Measurements from ENCODE around the gene ARSA. TPM values are rescaled to one million over a fixed set of nuclear protein-coding genes. Genes with fewer than 3 reads are reported as not detected.

ARSA gene
- total RNA-seq, 2 donors from 2014 or later, result 21.8 to 29.4 TPM

Other genes starting within 250 kb of the ARSA start
- gene SBF1, start 153.1 kb downstream of the ARSA start, total RNA-seq, result 10 to 100 TPM; 58.5 to 83.8 TPM
- gene ADM2, start 146.6 kb downstream of the ARSA start, total RNA-seq, result under 1 TPM; 0.14 to 0.56 TPM
- gene MIOX, start 141.3 kb downstream of the ARSA start, total RNA-seq, result not detected
- gene LMF2, start 120.5 kb downstream of the ARSA start, total RNA-seq, result 10 to 100 TPM; 39.0 to 53.3 TPM
- 10 to 100 TPM; 32.1 to 32.7 TPM for gene NCAPH2, start 119.9 kb downstream of the ARSA start, total RNA-seq
- gene SCO2, start 102.6 kb downstream of the ARSA start, total RNA-seq, result 1 to 10 TPM in 1 of 2 donors, not detected in 1; 2.6 TPM
- 10 to 100 TPM; 52.8 to 63.8 TPM for gene TYMP, start 98.1 kb downstream of the ARSA start, total RNA-seq
- gene KLHDC7B, start 82.3 kb downstream of the ARSA start, total RNA-seq, result under 1 TPM; 0.14 to 0.28 TPM
- not detected for gene SYCE3, start 65.2 kb downstream of the ARSA start, total RNA-seq
- gene CPT1B, start 49.7 kb downstream of the ARSA start, total RNA-seq, result 1 to 10 TPM; 6.0 to 8.1 TPM
- 10 to 100 TPM; 30.1 to 31.6 TPM for gene CHKB, start 45.3 kb downstream of the ARSA start, total RNA-seq
- gene MAPK8IP2, start 27.4 kb downstream of the ARSA start, total RNA-seq, result under 1 TPM; 0.24 to 0.56 TPM
- gene SHANK3, start 44.7 kb upstream of the ARSA start, total RNA-seq, result 10 to 100 TPM; 24.2 to 34.4 TPM
- gene ACR, start 110.1 kb upstream of the ARSA start, total RNA-seq, result 1 to 10 TPM in 1 of 2 donors, under 1 TPM in 1; 0.65 to 2.6 TPM
- gene RABL2B, start 155.5 kb upstream of the ARSA start, total RNA-seq, result 10 to 100 TPM; 15.9 to 19.2 TPM